Kidney epithelial cell (primary cell): ENCODE results near the gene GCG. TPM values are rescaled to one million over a fixed set of nuclear protein-coding genes. Genes with fewer than 3 reads are reported as not detected.

Source experiments
- DNase-seq: peaks from one replicate; pipeline ENCODE4 v3.0.0-alpha.2; 2010; ENCODE audit warnings: low read depth
- H3K27me3 ChIP-seq: 2 replicates; pipeline ENCODE4 v1.6.0; 2011; ENCODE audit warnings: low read length; ENCODE audit not compliant: control insufficient read depth, insufficient read depth
- H3K36me3 ChIP-seq: 2 replicates; pipeline ENCODE4 v1.5.1; 2011; ENCODE audit warnings: low read length; ENCODE audit not compliant: control insufficient read depth, insufficient read depth
- H3K4me3 ChIP-seq: 2 replicates; pipeline ENCODE4 v1.5.1; 2011; ENCODE audit warnings: low read depth, mild to moderate bottlenecking, control low read depth, low read length
- total RNA-seq: library from RNA; depleted of rRNA; stranded (reverse); fragments of >200 nt; gene quantifications from 2 replicates; pipeline ENCODE4 v1.2.3, GENCODE V29; 2015
- TF ChIP-seq, protein P1 (sequence below): IDR thresholded peaks from 2 replicates; pipeline ENCODE4 v1.5.1; 2011; ENCODE audit warnings: mild to moderate bottlenecking, moderate library complexity, low read length, control low read depth, inconsistent platforms; ENCODE audit not compliant: insufficient read depth, poor library complexity, severe bottlenecking

Gene GCG
- total RNA-seq, 1 donor from 2014 or later: not detected

GRCh38 chr2:162148956-162149355 is 3.1 kb downstream of the GCG start:
- Histone ChIP-seq H3K27me3 (no peaks in the 10 kb centered on the region), H3K4me3 (no peak overlapping the region), H3K36me3 (no peaks in the 10 kb centered on the region)
- TF ChIP-seq, protein P1, sequence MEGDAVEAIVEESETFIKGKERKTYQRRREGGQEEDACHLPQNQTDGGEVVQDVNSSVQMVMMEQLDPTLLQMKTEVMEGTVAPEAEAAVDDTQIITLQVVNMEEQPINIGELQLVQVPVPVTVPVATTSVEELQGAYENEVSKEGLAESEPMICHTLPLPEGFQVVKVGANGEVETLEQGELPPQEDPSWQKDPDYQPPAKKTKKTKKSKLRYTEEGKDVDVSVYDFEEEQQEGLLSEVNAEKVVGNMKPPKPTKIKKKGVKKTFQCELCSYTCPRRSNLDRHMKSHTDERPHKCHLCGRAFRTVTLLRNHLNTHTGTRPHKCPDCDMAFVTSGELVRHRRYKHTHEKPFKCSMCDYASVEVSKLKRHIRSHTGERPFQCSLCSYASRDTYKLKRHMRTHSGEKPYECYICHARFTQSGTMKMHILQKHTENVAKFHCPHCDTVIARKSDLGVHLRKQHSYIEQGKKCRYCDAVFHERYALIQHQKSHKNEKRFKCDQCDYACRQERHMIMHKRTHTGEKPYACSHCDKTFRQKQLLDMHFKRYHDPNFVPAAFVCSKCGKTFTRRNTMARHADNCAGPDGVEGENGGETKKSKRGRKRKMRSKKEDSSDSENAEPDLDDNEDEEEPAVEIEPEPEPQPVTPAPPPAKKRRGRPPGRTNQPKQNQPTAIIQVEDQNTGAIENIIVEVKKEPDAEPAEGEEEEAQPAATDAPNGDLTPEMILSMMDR: no peak
- no peak for DNase-seq

- TF ChIP-seq, protein P1: no peak
- no peak for DNase-seq
- Histone ChIP-seq H3K36me3 (no peaks in the 10 kb centered on the region), H3K27me3 (no peaks in the 10 kb centered on the region), H3K4me3 (no peak overlapping the region)
Observed at GRCh38 chr2:162143969-162144368, 8.1 kb downstream of the GCG start.

- TF ChIP-seq, protein P1: no peak
- no peaks in the 10 kb centered on the region for H3K27me3 ChIP-seq
- DNase-seq: no peak
- H3K36me3 ChIP-seq: no peaks in the 10 kb centered on the region
- no peak overlapping the region for H3K4me3 ChIP-seq
Observed at GRCh38 chr2:162138310-162138709, 13.7 kb downstream of the GCG start.

- no peaks in the 10 kb centered on the region for H3K36me3 ChIP-seq
- TF ChIP-seq, protein P1: no peak
- no peak for DNase-seq
Observed at GRCh38 chr2:162127422-162127821, 24.6 kb downstream of the GCG start.

DNA sequence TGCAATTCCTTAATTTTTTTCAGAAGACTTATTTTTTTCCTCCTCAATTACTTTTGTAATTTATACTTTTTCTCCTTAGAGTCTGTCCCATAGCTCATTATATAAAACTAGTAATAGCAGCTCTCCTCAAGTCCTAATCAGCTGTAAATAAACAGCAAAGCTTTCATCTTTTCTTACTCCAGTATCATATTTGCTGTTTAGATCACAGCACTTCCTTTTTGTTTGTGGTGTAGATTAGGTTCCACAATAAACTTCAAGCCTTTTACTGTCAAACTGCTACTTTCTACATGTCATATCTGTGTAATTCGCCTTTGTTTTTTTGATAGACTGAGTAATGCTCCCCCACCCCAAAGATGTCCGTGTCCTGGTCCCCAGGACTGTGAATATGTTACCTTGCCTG is 25.5 kb downstream of the GCG start:
- TF ChIP-seq, protein P1: no peak
- no peaks in the 10 kb centered on the region for H3K27me3 ChIP-seq
- H3K36me3 ChIP-seq: no peaks in the 10 kb centered on the region
- no peak overlapping the region for H3K4me3 ChIP-seq
- DNase-seq: no peak

More at GRCh38 chr2:162127422-162127821, 24.6 kb downstream of the GCG start:
- Histone ChIP-seq H3K4me3 (no peak overlapping the region), H3K27me3 (no peaks in the 10 kb centered on the region)

DNA sequence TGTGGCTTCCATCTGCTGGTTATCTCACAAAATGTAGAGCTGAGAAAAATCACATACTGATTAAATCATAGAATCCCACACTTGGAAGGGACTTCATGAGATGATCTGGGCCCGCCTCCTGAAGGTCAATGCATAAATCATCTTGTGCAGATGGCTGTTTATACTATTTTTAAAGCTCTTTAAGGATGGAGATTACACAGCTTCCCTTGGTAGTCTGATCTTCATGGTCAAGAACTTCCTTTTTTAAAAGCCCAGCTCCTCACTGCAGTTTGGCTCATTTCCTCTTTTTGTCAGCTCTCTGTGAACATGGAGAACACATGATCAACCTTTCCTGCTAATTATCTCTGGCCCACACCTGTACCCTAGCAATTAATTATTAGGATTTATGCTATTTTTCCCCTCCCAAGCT is 25.9 kb downstream of the GCG start:
- no peak for DNase-seq
- Histone ChIP-seq H3K36me3 (no peaks in the 10 kb centered on the region), H3K27me3 (no peaks in the 10 kb centered on the region), H3K4me3 (no peak overlapping the region)
- TF ChIP-seq, protein P1: no peak
